VCaP (cell line): ENCODE results near the gene QTRT2.

Experiments
- H3K27ac ChIP-seq: fragments of 450-650 bp; 2 replicates; pipeline ENCODE4 v1.5.1; 2017
- CTCF ChIP-seq: fragments of 450-650 bp; conservative IDR thresholded peaks from 2 replicates; pipeline ENCODE4 v1.5.1; 2017; ENCODE audit warnings: mild to moderate bottlenecking, moderate library complexity

The QTRT2 gene

GRCh38 chr3:114133947-114134346 is 77.4 kb downstream of the QTRT2 start:
- no peak overlapping the region for H3K27ac ChIP-seq
- TF ChIP-seq CTCF = no peak
